Urinary bladder (tissue), 4 donors: Measurements from ENCODE around the gene SRCIN1. TPM values are rescaled to one million over a fixed set of nuclear protein-coding genes. Genes with fewer than 3 reads are reported as not detected.

Experiments
- DNase-seq: peaks from one replicate; pipeline ENCODE4 v3.0.0-alpha.2; 2015; ENCODE audit errors: extremely low spot score
- H3K27ac ChIP-seq: one replicate; pipeline ENCODE4 v1.5.1; 2013; ENCODE audit warnings: low read depth, mild to moderate bottlenecking, moderate library complexity
- H3K36me3 ChIP-seq: one replicate; pipeline ENCODE4 v1.6.1; 2013; ENCODE audit warnings: mild to moderate bottlenecking, moderate library complexity; ENCODE audit not compliant: insufficient read depth
- H3K4me1 ChIP-seq: one replicate; pipeline ENCODE4 v1.6.1; 2013; ENCODE audit warnings: mild to moderate bottlenecking, moderate library complexity; ENCODE audit not compliant: insufficient read depth
- H3K4me3 ChIP-seq: one replicate; pipeline ENCODE4 v1.5.1; 2013; ENCODE audit warnings: low read depth, low read length
- WGBS: extraction: QIAGEN DNeasy Blood & Tissue Kit; methylation state at CpG from one replicate; pipeline ENCODE4 v1.1.7; 2013; 5-methylcytosine and 5-hydroxymethylcytosine counted together
- polyA plus RNA-seq: library from polyadenylated mRNA; stranded (reverse); fragments of 200-250 nt; gene quantifications from one replicate; pipeline ENCODE4 v1.2.3, GENCODE V29; 2013
- total RNA-seq: library from RNA; depleted of rRNA; stranded (reverse); fragments of >200 nt; gene quantifications from one replicate; pipeline ENCODE4 v1.2.3, GENCODE V29; 2014
- donor health status: healthy with polysubstance abuse.
- donor health status: healthy.

SRCIN1 gene
- total and polyA plus RNA-seq, 2 donors = 2.7 to 3.0 TPM

DNA sequence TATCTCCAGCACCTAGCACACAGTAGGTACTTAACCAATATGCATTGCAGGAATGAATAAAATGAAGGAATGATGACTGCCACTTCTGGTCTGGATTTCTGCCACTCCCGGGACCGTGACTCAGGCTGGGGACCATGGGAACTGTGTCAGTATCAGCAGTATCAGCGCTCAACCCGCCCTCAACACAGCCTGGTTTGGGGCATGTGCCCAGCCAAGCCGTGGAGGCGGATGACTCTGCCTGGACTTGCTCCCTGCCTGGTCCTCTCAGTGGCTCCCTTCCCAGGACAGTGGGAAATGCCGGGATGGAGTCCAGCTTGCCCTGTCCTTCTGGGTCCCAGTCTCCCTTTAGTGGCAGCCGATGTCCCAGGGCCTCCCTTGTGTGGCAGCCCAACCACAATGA lies 55.1 kb downstream of the SRCIN1 start:
- H3K27ac ChIP-seq = no peak overlapping the region
- WGBS = 68% methylated on average over 8 of the region's 8 CpGs
- no peaks in the 10 kb centered on the region for H3K36me3 ChIP-seq
- no peak for DNase-seq
- no peak overlapping the region for H3K4me3 ChIP-seq
- no peaks in the 10 kb centered on the region for H3K4me1 ChIP-seq

DNA sequence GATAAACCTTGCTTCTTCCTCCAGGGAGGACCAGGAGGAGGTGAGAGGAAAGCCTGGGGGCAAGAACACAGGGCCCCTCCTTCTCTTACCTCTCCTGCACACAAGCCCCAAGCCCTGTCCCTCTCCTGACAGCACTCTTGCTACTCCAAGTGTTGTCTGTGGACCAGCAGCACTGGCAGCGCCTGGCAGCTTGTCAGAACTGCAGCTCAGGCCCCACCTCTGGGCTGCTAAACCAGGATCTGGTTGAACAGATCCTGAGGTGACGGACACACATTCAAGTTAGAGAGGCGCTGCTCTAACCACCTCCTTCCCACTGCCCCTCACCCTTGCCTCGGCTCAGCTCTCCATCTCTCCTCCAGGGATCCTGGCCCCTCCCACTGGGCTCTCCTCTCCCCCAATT lies 56.5 kb downstream of the SRCIN1 start:
- Histone ChIP-seq H3K36me3 (no peaks in the 10 kb centered on the region), H3K4me1 (no peaks in the 10 kb centered on the region), H3K27ac (no peak overlapping the region), H3K4me3 (no peak overlapping the region)
- no peak for DNase-seq
- 66% methylated on average over 4 of the region's 4 CpGs for WGBS

DNA sequence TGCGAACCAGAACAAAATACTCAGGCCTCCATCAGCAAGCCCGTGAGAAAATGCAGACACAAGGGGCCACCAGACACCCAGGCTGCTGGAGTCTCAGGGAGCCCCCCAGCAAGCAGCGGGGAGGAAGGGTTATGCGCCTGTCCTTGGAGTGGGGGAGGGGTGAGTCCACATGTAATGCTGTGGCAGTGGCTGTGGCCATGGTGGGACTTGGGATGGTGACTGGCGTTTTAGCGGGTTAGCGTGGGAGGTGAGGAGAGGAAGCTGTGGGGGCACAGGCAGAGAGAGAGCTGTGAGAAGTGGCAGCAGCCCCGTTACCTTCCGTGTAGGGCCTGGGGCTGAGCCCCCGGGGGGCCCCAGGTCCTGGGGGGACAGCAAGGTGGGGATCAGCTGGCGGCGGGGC lies 58.3 kb downstream of the SRCIN1 start:
- no peak overlapping the region for H3K4me3 ChIP-seq
- no peak overlapping the region for H3K27ac ChIP-seq
- H3K4me1 ChIP-seq = no peaks in the 10 kb centered on the region
- DNase-seq = no peak
- whole genome bisulfite sequencing = 78% methylated on average over 12 of the region's 12 CpGs
- H3K36me3 ChIP-seq = no peaks in the 10 kb centered on the region

DNA sequence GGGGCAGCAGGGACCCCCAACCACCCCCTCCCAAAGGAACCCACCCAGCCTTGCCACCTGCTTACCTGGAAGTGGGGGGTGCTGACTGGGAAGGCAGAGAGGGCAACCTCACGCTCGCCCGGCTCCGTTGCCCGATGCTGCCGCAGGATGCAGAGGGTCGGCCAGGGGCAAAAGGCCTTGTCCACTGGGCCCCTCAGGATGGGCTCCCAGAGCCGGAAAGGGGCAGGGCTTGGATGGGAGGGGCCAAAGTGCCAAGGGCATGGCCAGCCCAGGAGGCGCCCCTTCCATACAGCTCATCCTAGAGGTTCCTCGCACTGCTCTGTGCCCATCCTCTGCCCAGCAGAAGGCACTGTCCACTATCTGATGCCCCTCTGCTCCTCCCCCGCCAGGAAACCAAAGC lies 59.4 kb downstream of the SRCIN1 start:
- Histone ChIP-seq H3K4me1 (no peaks in the 10 kb centered on the region), H3K36me3 (no peaks in the 10 kb centered on the region), H3K27ac (no peak overlapping the region), H3K4me3 (no peak overlapping the region)
- DNase-seq = no peak
- 90% methylated on average over 11 of the region's 11 CpGs for WGBS

DNA sequence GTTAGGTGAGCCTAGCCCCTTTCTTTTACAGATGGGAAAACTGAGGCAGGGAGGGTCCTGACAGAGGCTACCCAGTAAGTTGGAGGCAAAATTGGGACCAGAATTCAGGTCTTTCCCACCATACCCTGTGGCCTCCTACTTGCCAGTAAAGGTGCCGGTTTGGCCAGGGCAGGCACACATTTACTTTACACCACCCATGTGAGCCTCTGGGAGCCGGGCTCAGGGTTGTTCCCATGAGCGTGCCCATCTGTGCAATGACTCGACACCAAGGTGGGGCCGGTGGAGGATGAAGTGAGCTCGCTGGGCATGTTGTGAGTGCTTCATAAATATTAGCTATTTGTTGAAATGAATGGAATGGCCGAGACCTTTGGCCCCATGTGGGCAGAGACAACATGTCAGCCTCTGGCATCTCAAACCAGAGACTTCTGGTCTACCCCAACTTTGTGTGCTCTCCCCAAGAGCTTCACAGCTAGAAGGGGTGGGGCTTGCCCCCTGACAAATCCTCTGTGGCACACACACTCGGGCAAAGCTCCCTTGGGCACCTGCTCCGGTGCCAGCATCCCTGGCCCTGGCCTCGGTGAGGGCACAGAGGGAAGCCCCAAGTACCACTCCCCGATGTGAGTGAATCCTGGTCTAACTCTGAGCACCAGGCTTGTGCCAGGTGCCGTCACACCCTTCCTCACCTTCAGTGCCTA lies 60.1 kb downstream of the SRCIN1 start:
- Histone ChIP-seq H3K27ac (no peak overlapping the region), H3K36me3 (no peaks in the 10 kb centered on the region), H3K4me3 (no peak overlapping the region), H3K4me1 (no peaks in the 10 kb centered on the region)
- 86% methylated on average over 12 of the region's 12 CpGs for WGBS
- no peak for DNase-seq

DNA sequence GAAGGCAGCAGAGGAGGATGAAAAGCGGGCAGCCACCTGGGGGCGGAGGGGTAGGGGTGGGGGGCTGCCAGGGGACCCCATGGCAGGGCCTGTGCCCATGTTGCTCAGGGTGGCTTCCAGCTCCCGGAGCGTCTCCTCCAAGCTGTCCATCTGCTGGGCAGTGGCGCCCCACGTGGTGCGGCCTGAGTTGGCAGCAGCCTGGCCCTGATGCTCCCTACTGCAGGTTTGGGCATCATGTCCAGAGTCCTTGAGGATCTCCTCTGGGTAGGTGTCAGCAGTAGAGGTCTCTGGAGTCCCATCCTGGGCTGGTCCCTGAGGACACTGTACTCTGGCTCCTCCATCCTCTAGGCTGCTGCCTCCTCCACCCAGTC lies 60.9 kb downstream of the SRCIN1 start:
- H3K4me1 ChIP-seq = no peaks in the 10 kb centered on the region
- H3K4me3 ChIP-seq = no peak overlapping the region
- whole genome bisulfite sequencing = 91% methylated on average over 7 of the region's 7 CpGs
- no peak overlapping the region for H3K27ac ChIP-seq
- H3K36me3 ChIP-seq = no peaks in the 10 kb centered on the region
- no peak for DNase-seq

DNA sequence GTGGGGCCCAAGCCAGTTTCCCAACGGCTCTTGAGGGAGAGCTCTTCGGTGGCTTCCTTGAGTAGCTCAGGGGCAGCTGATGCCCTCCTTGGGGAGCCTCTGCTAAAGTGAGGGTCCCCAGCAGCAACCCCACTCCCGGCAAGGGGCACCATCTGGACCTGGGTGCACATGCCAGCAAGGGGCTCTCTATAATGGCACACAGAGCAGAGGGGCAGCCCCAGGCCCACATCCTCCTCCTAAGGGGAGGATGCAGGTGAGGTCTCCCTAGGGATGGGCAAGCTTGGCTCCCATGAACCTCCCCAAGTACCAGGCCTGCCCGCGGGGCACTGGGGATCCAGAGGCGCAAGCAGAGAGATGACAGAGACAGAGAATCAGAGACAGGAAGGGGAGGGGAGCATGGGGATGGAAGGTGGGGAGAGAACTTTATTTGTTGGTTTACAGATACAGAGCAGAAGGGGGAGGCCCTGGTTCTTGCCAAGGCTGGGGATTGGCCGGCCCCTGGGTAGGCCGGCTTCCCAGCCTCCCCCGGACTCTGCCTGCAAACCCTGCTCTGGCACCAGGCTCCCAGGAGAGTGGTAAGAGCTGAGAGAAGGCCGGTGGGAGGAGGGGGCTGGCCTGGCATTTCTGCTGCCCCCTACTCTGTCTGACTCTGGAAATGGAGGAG lies 61.4 kb downstream of the SRCIN1 start:
- no peak for DNase-seq
- Histone ChIP-seq H3K4me1 (no peaks in the 10 kb centered on the region), H3K4me3 (no peak overlapping the region), H3K27ac (no peak overlapping the region), H3K36me3 (no peaks in the 10 kb centered on the region)
- WGBS = 72% methylated on average over 10 of the region's 10 CpGs

DNA sequence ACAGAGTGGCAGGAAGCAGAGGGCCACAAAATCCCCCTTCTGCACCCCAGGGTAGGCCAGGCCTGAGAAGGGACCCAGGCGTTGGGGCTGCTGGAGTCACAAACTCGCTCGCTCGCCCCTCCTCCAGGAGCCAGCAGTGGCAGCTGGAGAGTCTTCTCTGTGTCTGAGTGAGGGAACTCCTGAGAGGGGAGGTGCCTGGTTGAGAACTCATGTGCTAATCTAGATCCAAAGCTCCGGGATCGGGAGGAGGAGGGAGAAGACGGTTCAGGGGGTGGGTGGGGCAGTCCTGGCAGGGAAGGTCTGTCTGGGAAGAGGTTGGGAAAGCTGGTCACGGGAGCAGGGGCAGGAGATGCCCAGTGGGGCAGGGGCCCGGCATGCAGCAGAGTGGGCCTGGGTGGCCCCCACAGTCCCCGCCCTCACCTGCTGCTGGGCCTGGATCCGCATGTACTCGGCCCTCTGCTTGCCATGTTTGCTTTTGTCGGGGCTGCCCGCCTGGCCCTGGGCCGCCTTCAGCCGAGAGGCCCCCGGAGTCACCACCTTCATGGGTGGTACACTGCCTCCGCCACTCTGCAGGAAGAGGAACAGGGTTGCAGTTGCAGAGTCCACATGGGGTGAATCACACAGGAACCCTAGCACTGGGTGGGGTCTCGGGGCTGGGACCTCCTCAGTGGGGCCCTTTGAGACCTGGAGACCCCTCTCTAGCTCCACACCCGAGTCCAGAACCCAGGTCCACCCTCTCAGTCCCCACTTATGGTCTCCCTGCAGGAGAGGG lies 62.2 kb downstream of the SRCIN1 start:
- no peaks in the 10 kb centered on the region for H3K4me1 ChIP-seq
- H3K4me3 ChIP-seq = no peak overlapping the region
- 74% methylated on average over 20 of the region's 20 CpGs for WGBS
- no peak for DNase-seq
- H3K27ac ChIP-seq = no peak overlapping the region
- no peaks in the 10 kb centered on the region for H3K36me3 ChIP-seq

DNA sequence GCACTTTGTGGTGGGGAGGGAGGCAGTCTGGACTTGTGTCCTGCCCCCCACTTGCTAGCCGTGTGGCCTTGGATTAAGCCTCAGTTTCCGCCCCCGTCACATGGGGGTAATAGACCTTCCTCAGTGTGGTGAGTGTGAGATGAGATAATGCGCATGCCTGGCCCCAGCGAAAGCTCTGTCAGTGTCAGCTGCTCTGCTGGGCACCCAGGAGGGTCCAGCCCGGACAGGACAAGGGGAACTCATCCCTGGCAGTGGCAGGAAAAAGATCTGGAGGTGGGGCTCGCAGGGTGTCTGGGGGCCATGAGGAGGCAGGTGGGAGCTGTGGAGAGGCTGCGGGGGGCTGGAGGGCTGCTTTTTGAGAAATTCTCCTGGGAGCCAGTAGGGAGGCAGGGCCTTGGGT lies 63.5 kb downstream of the SRCIN1 start:
- Histone ChIP-seq H3K27ac (no peak overlapping the region), H3K4me1 (no peaks in the 10 kb centered on the region), H3K4me3 (no peak overlapping the region), H3K36me3 (no peaks in the 10 kb centered on the region)
- 72% methylated on average over 8 of the region's 8 CpGs for WGBS
- no peak for DNase-seq

DNA sequence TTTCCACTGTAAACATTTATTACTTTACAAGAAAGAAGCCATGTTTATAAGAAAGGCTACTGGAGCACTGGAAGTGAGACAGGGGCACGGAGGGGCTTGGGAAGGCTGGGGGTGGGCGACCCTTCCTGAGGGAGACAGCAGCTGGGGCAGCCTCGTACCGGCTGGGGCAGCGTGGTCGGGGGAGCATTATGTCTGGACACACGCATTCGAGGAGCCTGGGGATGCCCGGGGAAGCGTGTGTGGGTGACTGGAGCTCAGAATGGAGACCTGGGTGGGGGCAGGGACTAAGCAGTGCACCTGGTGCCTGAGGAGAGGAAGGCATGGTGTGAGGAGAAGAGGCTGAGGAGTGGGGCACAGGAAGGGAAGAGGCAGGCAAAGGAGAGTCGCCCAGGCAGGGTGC lies 64.5 kb downstream of the SRCIN1 start:
- Histone ChIP-seq H3K36me3 (no peaks in the 10 kb centered on the region), H3K4me1 (no peaks in the 10 kb centered on the region), H3K27ac (no peak overlapping the region), H3K4me3 (no peak overlapping the region)
- 74% methylated on average over 11 of the region's 11 CpGs for WGBS
- no peak for DNase-seq

DNA sequence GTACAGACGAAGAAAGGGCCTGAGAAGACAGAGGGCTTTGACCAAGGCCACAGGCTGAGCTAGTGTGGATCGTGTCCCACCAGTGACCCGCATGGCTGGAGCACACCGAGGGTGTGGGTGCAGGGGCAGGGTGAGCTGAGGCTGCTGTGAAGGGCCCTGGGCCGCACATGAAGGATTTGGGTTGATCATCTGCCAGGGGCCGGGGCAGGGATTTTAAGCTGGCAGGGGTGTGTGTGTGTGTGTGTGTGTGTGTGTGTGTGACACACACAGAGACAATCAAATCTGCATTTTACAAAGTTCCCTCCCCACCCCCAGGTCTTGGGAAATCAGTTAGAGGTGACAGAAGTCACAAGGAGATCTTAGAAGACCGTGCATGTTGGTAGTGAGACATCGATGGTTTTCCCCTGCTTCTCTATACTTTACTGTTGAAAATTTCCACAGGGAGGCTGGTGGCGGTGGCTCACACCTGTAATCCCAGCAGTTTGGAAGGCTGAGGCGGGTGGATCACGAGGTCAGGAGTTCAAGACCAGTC lies 65.2 kb downstream of the SRCIN1 start:
- WGBS = 82% methylated on average over 11 of the region's 11 CpGs
- Histone ChIP-seq H3K27ac (no peak overlapping the region), H3K4me1 (no peaks in the 10 kb centered on the region), H3K4me3 (no peak overlapping the region), H3K36me3 (no peaks in the 10 kb centered on the region)
- DNase-seq = no peak

DNA sequence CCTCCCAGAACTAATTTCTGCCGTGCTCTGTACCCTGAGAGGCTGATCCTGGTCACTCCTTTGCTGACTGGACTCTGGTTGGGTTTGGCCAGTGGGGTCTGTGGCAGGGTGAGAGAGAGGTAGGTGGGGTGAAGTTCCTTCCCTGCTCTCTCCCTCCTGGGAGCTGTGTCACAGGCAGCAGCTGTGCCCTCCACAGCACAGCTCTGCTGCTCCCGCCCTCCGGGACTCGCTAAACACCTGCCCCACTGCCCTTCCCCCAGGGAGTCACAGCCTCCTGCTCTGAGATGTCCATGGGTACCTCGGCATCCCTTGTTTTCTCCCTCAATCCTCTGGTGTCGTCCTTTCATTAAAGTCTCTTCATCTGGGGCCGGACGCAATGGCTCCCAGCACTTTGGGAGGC lies 66.4 kb downstream of the SRCIN1 start:
- no peak for DNase-seq
- Histone ChIP-seq H3K4me3 (no peak overlapping the region), H3K4me1 (no peaks in the 10 kb centered on the region), H3K36me3 (no peaks in the 10 kb centered on the region), H3K27ac (no peak overlapping the region)
- 80% methylated on average over 8 of the region's 8 CpGs for WGBS

DNA sequence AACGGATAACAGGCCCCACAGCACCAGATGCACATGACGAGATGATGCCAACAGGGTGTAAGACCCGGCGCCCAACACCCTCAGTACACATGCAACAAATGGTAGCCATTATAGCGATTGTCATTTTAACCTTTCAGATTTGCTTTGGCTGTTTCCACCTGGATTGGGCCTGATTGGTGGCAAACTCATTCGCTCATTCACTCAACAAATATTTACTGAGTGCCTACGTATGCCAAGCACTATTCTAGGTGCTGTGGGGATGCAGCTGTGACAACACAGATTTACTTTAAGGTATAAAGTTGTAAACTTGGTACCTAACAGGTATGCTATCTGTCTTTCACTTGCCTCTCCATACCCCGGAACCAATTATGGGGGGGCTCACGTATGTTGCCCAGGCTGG lies 66.8 kb downstream of the SRCIN1 start:
- 91% methylated on average over 9 of the region's 9 CpGs for WGBS

DNA sequence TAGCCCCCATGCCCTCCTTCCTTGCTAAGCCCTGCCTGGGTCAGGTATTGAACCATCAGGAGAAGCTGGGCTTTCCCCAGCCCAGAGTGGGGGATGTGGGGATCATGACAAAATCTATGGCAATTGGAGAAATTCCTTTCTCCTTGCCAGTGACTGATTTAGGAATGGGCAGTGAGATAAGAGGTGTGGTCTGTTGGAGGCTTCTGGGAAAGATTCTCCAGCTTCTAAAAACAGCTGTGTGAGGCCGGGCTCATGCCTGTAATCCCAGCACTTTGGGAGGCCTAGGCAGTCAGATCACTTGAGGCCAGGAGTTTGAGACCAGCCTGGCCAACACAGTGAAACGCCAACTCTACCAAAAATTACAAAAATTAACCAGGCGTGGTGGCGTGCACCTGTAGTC lies 69.1 kb downstream of the SRCIN1 start:
- no peak overlapping the region for H3K27ac ChIP-seq
- 77% methylated on average over 4 of the region's 4 CpGs for WGBS
- H3K36me3 ChIP-seq = no peaks in the 10 kb centered on the region
- DNase-seq = no peak
- H3K4me1 ChIP-seq = no peaks in the 10 kb centered on the region
- no peak overlapping the region for H3K4me3 ChIP-seq

More for the DNA sequence above, 66.8 kb downstream of the SRCIN1 start:
- DNase-seq = no peak
- Histone ChIP-seq H3K4me1 (no peaks in the 10 kb centered on the region), H3K4me3 (no peak overlapping the region), H3K36me3 (no peaks in the 10 kb centered on the region), H3K27ac (no peak overlapping the region)
